Measurements from ENCODE around the gene CARMIL1.

The CARMIL1 gene

DNA sequence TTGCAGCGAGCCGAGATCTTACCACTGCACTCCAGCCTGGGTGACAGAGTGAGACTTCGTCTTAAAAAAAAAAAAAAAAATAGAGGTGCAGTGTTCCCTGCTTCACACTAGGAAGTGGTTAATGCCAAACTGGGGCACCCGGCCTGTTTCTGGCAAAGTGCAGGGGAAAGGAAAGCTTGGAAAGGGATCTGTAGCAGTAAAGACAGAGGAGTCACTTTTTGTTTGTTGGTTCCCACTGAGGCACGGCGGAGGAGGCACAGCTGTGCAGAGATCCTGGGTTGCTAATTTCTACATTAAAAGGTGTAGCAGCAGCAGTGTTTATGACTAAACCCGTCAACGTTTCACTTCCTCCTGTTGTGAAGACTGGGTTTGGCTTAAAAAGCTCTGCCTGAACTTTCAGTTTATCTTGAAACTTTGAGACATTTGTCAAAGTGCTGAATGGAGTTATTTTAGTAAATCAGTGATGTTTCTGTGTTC, 125.6 kb downstream of the CARMIL1 start:
- Histone ChIP-seq H3K79me2 (ENCODE audit: control insufficient read depth, insufficient read depth, low read length, poor library complexity) (no peaks in the 10 kb centered on the region), H4K8ac (ENCODE audit: low read depth, low read length) (no peak overlapping the region), H3K36me3 (ENCODE audit: control insufficient read depth in 1 of 2, insufficient read depth in 2 of 2, low read length in 2 of 2) (no peaks in the 10 kb centered on the region), H2AK5ac (ENCODE audit: low read length) (no peak overlapping the region), H2BK120ac (ENCODE audit: insufficient read depth, low read length, poor library complexity) (no peak overlapping the region), H3K27me3 (ENCODE audit: insufficient read depth, low read length) (no peaks in the 10 kb centered on the region), H2BK12ac (ENCODE audit: low read length) (no peak overlapping the region), H3K4me2 (ENCODE audit: low read length) (no peak overlapping the region), H4K12ac (ENCODE audit: low read depth, low read length) (no peak overlapping the region), H3K18ac (ENCODE audit: low read length) (no peak overlapping the region), H3K4me3 (ENCODE audit: low read depth, low read length) (no peak overlapping the region), H3K23ac (ENCODE audit: low read length) (no peak overlapping the region), H3K27ac (ENCODE audit: low read depth, low read length) (no peak overlapping the region), H3K4ac (ENCODE audit: low read depth, low read length) (no peak overlapping the region), H3K14ac (ENCODE audit: low read length) (no peak overlapping the region), H3K9me3 (ENCODE audit: insufficient read depth, low read depth, low read length) (peaks cover 2% of the 10 kb centered on the region), H3K4me1 (ENCODE audit: control insufficient read depth in 1 of 2, insufficient read depth in 2 of 2, low read length in 2 of 2) (no peaks in the 10 kb centered on the region), H2AFZ (ENCODE audit: insufficient read depth, low read length, poor library complexity) (no peak overlapping the region), H4K91ac (ENCODE audit: low read depth, low read length) (no peak overlapping the region), H3K79me1 (ENCODE audit: low read length) (no peaks in the 10 kb centered on the region), H2BK5ac (ENCODE audit: low read depth, low read length, poor library complexity) (no peak overlapping the region), H3K9ac (ENCODE audit: low read length) (no peak overlapping the region)
- DNase-seq: no peak
- WGBS (ENCODE audit: extremely low coverage, insufficient coverage, insufficient read length): no CpG with 5 or more reads among the region's 8 CpGs

GRCh38 chr6:25405442-25405841, 126.3 kb downstream of the CARMIL1 start:
- Histone ChIP-seq H2BK5ac (ENCODE audit: low read depth, low read length, poor library complexity) (no peak overlapping the region), H2AFZ (ENCODE audit: insufficient read depth, low read length, poor library complexity) (no peak overlapping the region), H4K12ac (ENCODE audit: low read depth, low read length) (no peak overlapping the region), H3K4me3 (ENCODE audit: low read depth, low read length) (no peak overlapping the region), H3K4me2 (ENCODE audit: low read length) (no peak overlapping the region), H2BK12ac (ENCODE audit: low read length) (no peak overlapping the region), H3K4me1 (ENCODE audit: control insufficient read depth in 1 of 2, insufficient read depth in 2 of 2, low read length in 2 of 2) (no peaks in the 10 kb centered on the region), H3K18ac (ENCODE audit: low read length) (no peak overlapping the region), H3K27me3 (ENCODE audit: insufficient read depth, low read length) (no peaks in the 10 kb centered on the region), H3K27ac (ENCODE audit: low read depth, low read length) (no peak overlapping the region), H2AK5ac (ENCODE audit: low read length) (no peak overlapping the region), H4K91ac (ENCODE audit: low read depth, low read length) (no peak overlapping the region), H3K9me3 (ENCODE audit: insufficient read depth, low read depth, low read length) (peaks cover 2% of the 10 kb centered on the region), H3K79me2 (ENCODE audit: control insufficient read depth, insufficient read depth, low read length, poor library complexity) (no peaks in the 10 kb centered on the region), H3K9ac (ENCODE audit: low read length) (no peak overlapping the region), H2BK120ac (ENCODE audit: insufficient read depth, low read length, poor library complexity) (no peak overlapping the region), H3K36me3 (ENCODE audit: control insufficient read depth in 1 of 2, insufficient read depth in 2 of 2, low read length in 2 of 2) (no peaks in the 10 kb centered on the region), H3K14ac (ENCODE audit: low read length) (no peak overlapping the region), H3K79me1 (ENCODE audit: low read length) (no peaks in the 10 kb centered on the region), H3K4ac (ENCODE audit: low read depth, low read length) (no peak overlapping the region), H3K23ac (ENCODE audit: low read length) (no peak overlapping the region), H4K8ac (ENCODE audit: low read depth, low read length) (no peak overlapping the region)
- DNase-seq: no peak
- no CpG with 5 or more reads among the region's 1 CpG for WGBS (ENCODE audit: extremely low coverage, insufficient coverage, insufficient read length)

- no peak overlapping the region for H3K27ac ChIP-seq (ENCODE audit: low read depth, low read length)
- H3K9me3 ChIP-seq (ENCODE audit: insufficient read depth, low read depth, low read length): peaks cover 2% of the 10 kb centered on the region
- H3K27me3 ChIP-seq (ENCODE audit: insufficient read depth, low read length): no peaks in the 10 kb centered on the region
- no peak overlapping the region for H4K8ac ChIP-seq (ENCODE audit: low read depth, low read length)
- no peak overlapping the region for H3K23ac ChIP-seq (ENCODE audit: low read length)
- no peaks in the 10 kb centered on the region for H3K36me3 ChIP-seq (ENCODE audit: control insufficient read depth in 1 of 2, insufficient read depth in 2 of 2, low read length in 2 of 2)
- H4K91ac ChIP-seq (ENCODE audit: low read depth, low read length): no peak overlapping the region
- no peak overlapping the region for H2BK5ac ChIP-seq (ENCODE audit: low read depth, low read length, poor library complexity)
- no peak overlapping the region for H3K4ac ChIP-seq (ENCODE audit: low read depth, low read length)
- no peaks in the 10 kb centered on the region for H3K79me1 ChIP-seq (ENCODE audit: low read length)
- H3K9ac ChIP-seq (ENCODE audit: low read length): no peak overlapping the region
- H4K12ac ChIP-seq (ENCODE audit: low read depth, low read length): no peak overlapping the region
- WGBS (ENCODE audit: extremely low coverage, insufficient coverage, insufficient read length): no CpG with 5 or more reads among the region's 3 CpGs
- H3K4me3 ChIP-seq (ENCODE audit: low read depth, low read length): no peak overlapping the region
- no peak overlapping the region for H2BK12ac ChIP-seq (ENCODE audit: low read length)
- H3K4me1 ChIP-seq (ENCODE audit: control insufficient read depth in 1 of 2, insufficient read depth in 2 of 2, low read length in 2 of 2): no peaks in the 10 kb centered on the region
- H3K4me2 ChIP-seq (ENCODE audit: low read length): no peak overlapping the region
- H3K79me2 ChIP-seq (ENCODE audit: control insufficient read depth, insufficient read depth, low read length, poor library complexity): no peaks in the 10 kb centered on the region
- H2BK120ac ChIP-seq (ENCODE audit: insufficient read depth, low read length, poor library complexity): no peak overlapping the region
- H2AFZ ChIP-seq (ENCODE audit: insufficient read depth, low read length, poor library complexity): no peak overlapping the region
- H3K18ac ChIP-seq (ENCODE audit: low read length): no peak overlapping the region
- no peak overlapping the region for H3K14ac ChIP-seq (ENCODE audit: low read length)
- no peak for DNase-seq
- H2AK5ac ChIP-seq (ENCODE audit: low read length): no peak overlapping the region
Observed at GRCh38 chr6:25407431-25407830, 128.3 kb downstream of the CARMIL1 start.

GRCh38 chr6:25410102-25410501, 130.9 kb downstream of the CARMIL1 start:
- H3K4ac ChIP-seq (ENCODE audit: low read depth, low read length): no peak overlapping the region
- WGBS (ENCODE audit: extremely low coverage, insufficient coverage, insufficient read length): no CpG with 5 or more reads among the region's 1 CpG

More at GRCh38 chr6:25410102-25410501, 130.9 kb downstream of the CARMIL1 start:
- DNase-seq: no peak
- Histone ChIP-seq H3K4me3 (ENCODE audit: low read depth, low read length) (no peak overlapping the region), H3K23ac (ENCODE audit: low read length) (no peak overlapping the region), H4K12ac (ENCODE audit: low read depth, low read length) (no peak overlapping the region), H4K8ac (ENCODE audit: low read depth, low read length) (no peak overlapping the region), H2BK5ac (ENCODE audit: low read depth, low read length, poor library complexity) (no peak overlapping the region), H3K4me2 (ENCODE audit: low read length) (no peak overlapping the region), H2AK5ac (ENCODE audit: low read length) (no peak overlapping the region), H2BK12ac (ENCODE audit: low read length) (no peak overlapping the region), H3K36me3 (ENCODE audit: control insufficient read depth in 1 of 2, insufficient read depth in 2 of 2, low read length in 2 of 2) (no peaks in the 10 kb centered on the region), H3K14ac (ENCODE audit: low read length) (no peak overlapping the region), H3K9me3 (ENCODE audit: insufficient read depth, low read depth, low read length) (peaks cover 2% of the 10 kb centered on the region), H4K91ac (ENCODE audit: low read depth, low read length) (no peak overlapping the region), H3K27me3 (ENCODE audit: insufficient read depth, low read length) (no peaks in the 10 kb centered on the region), H2AFZ (ENCODE audit: insufficient read depth, low read length, poor library complexity) (no peak overlapping the region), H3K27ac (ENCODE audit: low read depth, low read length) (no peak overlapping the region), H2BK120ac (ENCODE audit: insufficient read depth, low read length, poor library complexity) (no peak overlapping the region), H3K4me1 (ENCODE audit: control insufficient read depth in 1 of 2, insufficient read depth in 2 of 2, low read length in 2 of 2) (no peaks in the 10 kb centered on the region), H3K79me2 (ENCODE audit: control insufficient read depth, insufficient read depth, low read length, poor library complexity) (no peaks in the 10 kb centered on the region), H3K18ac (ENCODE audit: low read length) (no peak overlapping the region), H3K9ac (ENCODE audit: low read length) (no peak overlapping the region), H3K79me1 (ENCODE audit: low read length) (no peaks in the 10 kb centered on the region)
